Activated CD8-positive, alpha-beta memory T cell treated with anti-CD3 and anti-CD28 coated beads for 24 hours (primary cell): ENCODE data around the gene KLHL22.

ENCODE experiments used
- DNase-seq: peaks from one replicate; pipeline ENCODE4 v3.0.0-alpha.2; 2020

The KLHL22 gene

GRCh38 chr22:20442485-20443284, 52.9 kb downstream of the KLHL22 start:
- DNase-seq: no peak

GRCh38 chr22:20441631-20442484, 53.7 kb downstream of the KLHL22 start:
- no peak for DNase-seq

- no peak for DNase-seq
Observed at GRCh38 chr22:20440637-20441591, 54.7 kb downstream of the KLHL22 start.

GRCh38 chr22:20439928-20440575, 55.5 kb downstream of the KLHL22 start:
- no peak for DNase-seq

GRCh38 chr22:20439556-20439927, 56.1 kb downstream of the KLHL22 start:
- no peak for DNase-seq

GRCh38 chr22:20438678-20439492, 56.7 kb downstream of the KLHL22 start:
- DNase-seq: no peak

GRCh38 chr22:20438427-20438677, 57.2 kb downstream of the KLHL22 start:
- DNase-seq: peak; percentile 58

GRCh38 chr22:20437613-20438426, 57.8 kb downstream of the KLHL22 start, which contains the start of gene SCARF2:
TSS of gene SCARF2 (minus strand) at chr22:20437825. CDS start at chr22:20437754, 71 bp downstream.
- DNase-seq: peak; percentile 63

- DNase-seq: peak; percentile 72
Observed at GRCh38 chr22:20436768-20437612, 58.6 kb downstream of the KLHL22 start.

GRCh38 chr22:20436307-20436767, 59.3 kb downstream of the KLHL22 start:
- DNase-seq: no peak

- no peak for DNase-seq
Observed at GRCh38 chr22:20435436-20436306, 59.9 kb downstream of the KLHL22 start.

- DNase-seq: no peak
Observed at GRCh38 chr22:20434773-20435172, 60.8 kb downstream of the KLHL22 start.

GRCh38 chr22:20434264-20434751, 61.3 kb downstream of the KLHL22 start:
- DNase-seq: no peak

GRCh38 chr22:20433686-20434241, 61.8 kb downstream of the KLHL22 start:
- no peak for DNase-seq

- no peak for DNase-seq
Observed at GRCh38 chr22:20433191-20433590, 62.4 kb downstream of the KLHL22 start.

- no peak for DNase-seq
Observed at GRCh38 chr22:20432244-20432686, 63.3 kb downstream of the KLHL22 start.

GRCh38 chr22:20431511-20432192, 63.9 kb downstream of the KLHL22 start:
- no peak for DNase-seq
